ENCODE data around the gene RBM10.

The RBM10 gene

GRCh38 chrX:47218280-47218919, 73.4 kb downstream of the RBM10 start, which contains the start of gene CDK16:
Gene CDK16, plus strand, starts transcription at chrX:47218681. Its CDS starts 4,877 bp downstream, at chrX:47223558.
- no peak for DNase-seq (ENCODE audit: low read depth, low spot score)
- no peaks in the 10 kb centered on the region for H3K27me3 ChIP-seq (ENCODE audit: control insufficient read depth, insufficient read depth, low read length)
- no peaks in the 10 kb centered on the region for H3K9me3 ChIP-seq (ENCODE audit: control insufficient read depth, insufficient read depth, low read length)
- H3K4me3 ChIP-seq (ENCODE audit: low read length) = peak within 1 kb of the TSS; percentile 93; the same call in 1 of the 2 replicates
- peaks cover 4% of the 10 kb centered on the region; the same call in 1 of the 2 replicates for H3K4me1 ChIP-seq (ENCODE audit: control insufficient read depth, insufficient read depth, low read length)
- H3K27ac ChIP-seq (ENCODE audit: low read length) = no peak within 1 kb of the TSS
- H3K36me3 ChIP-seq (ENCODE audit: control insufficient read depth, insufficient read depth, low read length) = peaks cover 24% of the 10 kb centered on the region
- WGBS (ENCODE audit: insufficient coverage, insufficient read length) = no CpG with 5 or more reads among the region's 61 CpGs

GRCh38 chrX:47218920-47219815, 74.1 kb downstream of the RBM10 start:
- Histone ChIP-seq H3K36me3 (ENCODE audit: control insufficient read depth, insufficient read depth, low read length) (peaks cover 27% of the 10 kb centered on the region), H3K27ac (ENCODE audit: low read length) (no peak overlapping the region), H3K27me3 (ENCODE audit: control insufficient read depth, insufficient read depth, low read length) (no peaks in the 10 kb centered on the region), H3K9me3 (ENCODE audit: control insufficient read depth, insufficient read depth, low read length) (no peaks in the 10 kb centered on the region), H3K4me3 (ENCODE audit: low read length) (peak overlapping the region; percentile 93; the same call in 1 of the 2 replicates), H3K4me1 (ENCODE audit: control insufficient read depth, insufficient read depth, low read length) (peaks cover 4% of the 10 kb centered on the region; the same call in 1 of the 2 replicates)
- no CpG with 5 or more reads among the region's 60 CpGs for WGBS (ENCODE audit: insufficient coverage, insufficient read length)
- DNase-seq (ENCODE audit: low read depth, low spot score) = no peak

GRCh38 chrX:47221756-47222155, 76.7 kb downstream of the RBM10 start:
- peaks cover 4% of the 10 kb centered on the region; the same call in 1 of the 2 replicates for H3K4me1 ChIP-seq (ENCODE audit: control insufficient read depth, insufficient read depth, low read length)
- H3K9me3 ChIP-seq (ENCODE audit: control insufficient read depth, insufficient read depth, low read length) = no peaks in the 10 kb centered on the region
- no peak for DNase-seq (ENCODE audit: low read depth, low spot score)
- no peak overlapping the region for H3K4me3 ChIP-seq (ENCODE audit: low read length)
- no peak overlapping the region for H3K27ac ChIP-seq (ENCODE audit: low read length)
- H3K27me3 ChIP-seq (ENCODE audit: control insufficient read depth, insufficient read depth, low read length) = no peaks in the 10 kb centered on the region
- WGBS (ENCODE audit: insufficient coverage, insufficient read length) = no CpG with 5 or more reads among the region's 4 CpGs
- H3K36me3 ChIP-seq (ENCODE audit: control insufficient read depth, insufficient read depth, low read length) = peaks cover 31% of the 10 kb centered on the region

- H3K27ac ChIP-seq (ENCODE audit: low read length) = no peak overlapping the region
- H3K4me1 ChIP-seq (ENCODE audit: control insufficient read depth, insufficient read depth, low read length) = peaks cover 4% of the 10 kb centered on the region; the same call in 1 of the 2 replicates
- H3K9me3 ChIP-seq (ENCODE audit: control insufficient read depth, insufficient read depth, low read length) = no peaks in the 10 kb centered on the region
- WGBS (ENCODE audit: insufficient coverage, insufficient read length) = no CpG with 5 or more reads among the region's 10 CpGs
- H3K4me3 ChIP-seq (ENCODE audit: low read length) = no peak overlapping the region
- no peaks in the 10 kb centered on the region for H3K27me3 ChIP-seq (ENCODE audit: control insufficient read depth, insufficient read depth, low read length)
- H3K36me3 ChIP-seq (ENCODE audit: control insufficient read depth, insufficient read depth, low read length) = peaks cover 37% of the 10 kb centered on the region
- no peak for DNase-seq (ENCODE audit: low read depth, low spot score)
Observed at GRCh38 chrX:47222751-47223350, 77.8 kb downstream of the RBM10 start.

- Histone ChIP-seq H3K27ac (ENCODE audit: low read length) (no peak overlapping the region), H3K9me3 (ENCODE audit: control insufficient read depth, insufficient read depth, low read length) (no peaks in the 10 kb centered on the region), H3K27me3 (ENCODE audit: control insufficient read depth, insufficient read depth, low read length) (no peaks in the 10 kb centered on the region), H3K4me1 (ENCODE audit: control insufficient read depth, insufficient read depth, low read length) (peaks cover 4% of the 10 kb centered on the region; the same call in 1 of the 2 replicates), H3K36me3 (ENCODE audit: control insufficient read depth, insufficient read depth, low read length) (peaks cover 41% of the 10 kb centered on the region), H3K4me3 (ENCODE audit: low read length) (no peak overlapping the region)
- DNase-seq (ENCODE audit: low read depth, low spot score) = no peak
- no CpG with 5 or more reads among the region's 13 CpGs for WGBS (ENCODE audit: insufficient coverage, insufficient read length)
Observed at GRCh38 chrX:47223476-47224250, 78.6 kb downstream of the RBM10 start.

- no peaks in the 10 kb centered on the region for H3K27me3 ChIP-seq (ENCODE audit: control insufficient read depth, insufficient read depth, low read length)
- DNase-seq (ENCODE audit: low read depth, low spot score) = no peak
- peaks cover 44% of the 10 kb centered on the region for H3K36me3 ChIP-seq (ENCODE audit: control insufficient read depth, insufficient read depth, low read length)
- H3K9me3 ChIP-seq (ENCODE audit: control insufficient read depth, insufficient read depth, low read length) = no peaks in the 10 kb centered on the region
- H3K4me3 ChIP-seq (ENCODE audit: low read length) = no peak overlapping the region
- WGBS (ENCODE audit: insufficient coverage, insufficient read length) = no CpG with 5 or more reads among the region's 17 CpGs
- peaks cover 4% of the 10 kb centered on the region; the same call in 1 of the 2 replicates for H3K4me1 ChIP-seq (ENCODE audit: control insufficient read depth, insufficient read depth, low read length)
- H3K27ac ChIP-seq (ENCODE audit: low read length) = no peak overlapping the region
Observed at GRCh38 chrX:47224266-47224895, 79.4 kb downstream of the RBM10 start.

GRCh38 chrX:47224896-47225290, 79.9 kb downstream of the RBM10 start:
- Histone ChIP-seq H3K4me1 (ENCODE audit: control insufficient read depth, insufficient read depth, low read length) (no peaks in the 10 kb centered on the region; the same call in 1 of the 2 replicates), H3K4me3 (ENCODE audit: low read length) (no peak overlapping the region), H3K27ac (ENCODE audit: low read length) (no peak overlapping the region), H3K36me3 (ENCODE audit: control insufficient read depth, insufficient read depth, low read length) (peaks cover 44% of the 10 kb centered on the region), H3K27me3 (ENCODE audit: control insufficient read depth, insufficient read depth, low read length) (no peaks in the 10 kb centered on the region), H3K9me3 (ENCODE audit: control insufficient read depth, insufficient read depth, low read length) (no peaks in the 10 kb centered on the region)
- no CpG with 5 or more reads among the region's 4 CpGs for WGBS (ENCODE audit: insufficient coverage, insufficient read length)
- DNase-seq (ENCODE audit: low read depth, low spot score) = no peak

- Histone ChIP-seq H3K4me3 (ENCODE audit: low read length) (no peak overlapping the region), H3K27me3 (ENCODE audit: control insufficient read depth, insufficient read depth, low read length) (no peaks in the 10 kb centered on the region), H3K27ac (ENCODE audit: low read length) (no peak overlapping the region), H3K9me3 (ENCODE audit: control insufficient read depth, insufficient read depth, low read length) (no peaks in the 10 kb centered on the region), H3K36me3 (ENCODE audit: control insufficient read depth, insufficient read depth, low read length) (peaks cover 44% of the 10 kb centered on the region), H3K4me1 (ENCODE audit: control insufficient read depth, insufficient read depth, low read length) (no peaks in the 10 kb centered on the region)
- no peak for DNase-seq (ENCODE audit: low read depth, low spot score)
- WGBS (ENCODE audit: insufficient coverage, insufficient read length) = no CpG with 5 or more reads among the region's 6 CpGs
Observed at GRCh38 chrX:47226071-47226470, 81.0 kb downstream of the RBM10 start.

GRCh38 chrX:47226531-47227333, 81.7 kb downstream of the RBM10 start:
- no peak overlapping the region for H3K4me3 ChIP-seq (ENCODE audit: low read length)
- H3K27ac ChIP-seq (ENCODE audit: low read length) = no peak overlapping the region
- H3K27me3 ChIP-seq (ENCODE audit: control insufficient read depth, insufficient read depth, low read length) = no peaks in the 10 kb centered on the region
- H3K4me1 ChIP-seq (ENCODE audit: control insufficient read depth, insufficient read depth, low read length) = no peaks in the 10 kb centered on the region
- H3K36me3 ChIP-seq (ENCODE audit: control insufficient read depth, insufficient read depth, low read length) = peaks cover 44% of the 10 kb centered on the region
- no peaks in the 10 kb centered on the region for H3K9me3 ChIP-seq (ENCODE audit: control insufficient read depth, insufficient read depth, low read length)
- no peak for DNase-seq (ENCODE audit: low read depth, low spot score)
- WGBS (ENCODE audit: insufficient coverage, insufficient read length) = no CpG with 5 or more reads among the region's 19 CpGs

Measured in iPS DF 6.9 (cell line).